ENCODE data around the gene NRN1L. TPM values are rescaled to one million over a fixed set of nuclear protein-coding genes. Genes with fewer than 3 reads are reported as not detected.

Gene NRN1L
- total RNA-seq, 4 donors from 2014 or later = 0.57 to 0.99 TPM; not detected in 2

DNA sequence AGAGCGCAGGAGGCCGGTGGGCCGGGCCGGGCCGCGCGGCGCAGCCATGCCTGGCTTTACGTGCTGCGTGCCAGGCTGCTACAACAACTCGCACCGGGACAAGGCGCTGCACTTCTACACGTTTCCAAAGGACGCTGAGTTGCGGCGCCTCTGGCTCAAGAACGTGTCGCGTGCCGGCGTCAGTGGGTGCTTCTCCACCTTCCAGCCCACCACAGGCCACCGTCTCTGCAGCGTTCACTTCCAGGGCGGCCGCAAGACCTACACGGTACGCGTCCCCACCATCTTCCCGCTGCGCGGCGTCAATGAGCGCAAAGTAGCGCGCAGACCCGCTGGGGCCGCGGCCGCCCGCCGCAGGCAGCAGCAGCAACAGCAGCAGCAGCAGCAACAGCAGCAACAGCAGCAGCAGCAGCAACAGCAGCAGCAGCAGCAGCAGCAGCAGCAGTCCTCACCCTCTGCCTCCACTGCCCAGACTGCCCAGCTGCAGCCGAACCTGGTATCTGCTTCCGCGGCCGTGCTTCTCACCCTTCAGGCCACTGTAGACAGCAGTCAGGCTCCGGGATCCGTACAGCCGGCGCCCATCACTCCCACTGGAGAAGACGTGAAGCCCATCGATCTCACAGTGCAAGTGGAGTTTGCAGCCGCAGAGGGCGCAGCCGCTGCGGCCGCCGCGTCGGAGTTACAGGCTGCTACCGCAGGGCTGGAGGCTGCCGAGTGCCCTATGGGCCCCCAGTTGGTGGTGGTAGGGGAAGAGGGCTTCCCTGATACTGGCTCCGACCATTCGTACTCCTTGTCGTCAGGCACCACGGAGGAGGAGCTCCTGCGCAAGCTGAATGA lies 42.0 kb upstream of the NRN1L start:
- no peak for TF ChIP-seq POLR2A (IDR thresholded peaks at IDR 0.05)
- TF ChIP-seq, protein P1, sequence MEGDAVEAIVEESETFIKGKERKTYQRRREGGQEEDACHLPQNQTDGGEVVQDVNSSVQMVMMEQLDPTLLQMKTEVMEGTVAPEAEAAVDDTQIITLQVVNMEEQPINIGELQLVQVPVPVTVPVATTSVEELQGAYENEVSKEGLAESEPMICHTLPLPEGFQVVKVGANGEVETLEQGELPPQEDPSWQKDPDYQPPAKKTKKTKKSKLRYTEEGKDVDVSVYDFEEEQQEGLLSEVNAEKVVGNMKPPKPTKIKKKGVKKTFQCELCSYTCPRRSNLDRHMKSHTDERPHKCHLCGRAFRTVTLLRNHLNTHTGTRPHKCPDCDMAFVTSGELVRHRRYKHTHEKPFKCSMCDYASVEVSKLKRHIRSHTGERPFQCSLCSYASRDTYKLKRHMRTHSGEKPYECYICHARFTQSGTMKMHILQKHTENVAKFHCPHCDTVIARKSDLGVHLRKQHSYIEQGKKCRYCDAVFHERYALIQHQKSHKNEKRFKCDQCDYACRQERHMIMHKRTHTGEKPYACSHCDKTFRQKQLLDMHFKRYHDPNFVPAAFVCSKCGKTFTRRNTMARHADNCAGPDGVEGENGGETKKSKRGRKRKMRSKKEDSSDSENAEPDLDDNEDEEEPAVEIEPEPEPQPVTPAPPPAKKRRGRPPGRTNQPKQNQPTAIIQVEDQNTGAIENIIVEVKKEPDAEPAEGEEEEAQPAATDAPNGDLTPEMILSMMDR (IDR thresholded peaks at IDR 0.05) = peak in 1 of 6 experiments; percentile 18
- Histone ChIP-seq H3K4me1 (peaks cover 33 to 56% (median 35%) of the 10 kb centered on the region in 3 donors), H3K4me3 (peak overlapping the region; percentile 76 to 86 (median 82)), H3K9me3 (no peaks in the 10 kb centered on the region), H3K36me3 (no peaks in the 10 kb centered on the region), H3K27ac (peak overlapping the region; percentile 99 to 100 (median 100)), H3K27me3 (no peaks in the 10 kb centered on the region)
- intact Hi-C loops (cut with DNase I) = no loop called here
- 0% methylated on average over 4 to 29 of the region's 67 CpGs for WGBS, 2 donors
- no peak for DNase-seq

GRCh38 chr16:67843343-67843765 lies 41.3 kb upstream of the NRN1L start:
- Histone ChIP-seq H3K4me3 (peak overlapping the region; percentile 76 to 86 (median 82)), H3K27me3 (no peaks in the 10 kb centered on the region), H3K9me3 (no peaks in the 10 kb centered on the region), H3K4me1 (peaks cover 40 to 60% (median 41%) of the 10 kb centered on the region in 3 donors), H3K27ac (peak overlapping the region; percentile 99 to 100 (median 100)), H3K36me3 (no peaks in the 10 kb centered on the region)
- 18% methylated on average over 2 of the region's 11 CpGs; no CpG with 5 or more reads in 1 of the 2 donors for WGBS, 2 donors
- intact Hi-C loops (cut with DNase I) = no loop called here
- no peak for DNase-seq
- TF ChIP-seq, protein P1 (IDR thresholded peaks at IDR 0.05) = no peak
- TF ChIP-seq POLR2A (IDR thresholded peaks at IDR 0.05) = no peak

DNA sequence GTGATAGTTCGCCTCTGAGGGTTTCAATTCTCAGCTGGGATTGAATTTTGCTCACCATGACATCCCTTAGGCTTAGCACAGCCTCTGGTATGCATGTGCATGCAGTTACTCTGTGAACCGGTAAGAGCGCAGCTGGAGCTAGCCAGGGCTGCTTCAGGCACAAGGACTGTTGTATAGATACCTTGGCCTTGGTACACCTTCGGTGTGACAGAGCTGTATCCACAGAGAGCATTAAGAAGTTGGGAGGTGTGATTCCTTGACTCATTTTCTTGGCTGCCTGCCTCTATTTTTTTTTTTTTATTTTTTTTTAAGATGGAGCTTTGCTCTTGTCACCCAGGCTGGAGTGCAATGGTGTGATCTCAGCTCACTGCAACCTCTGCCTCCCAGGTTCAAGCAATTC lies 40.2 kb upstream of the NRN1L start:
- WGBS, 2 donors = 39 to 41% methylated on average over 4 of the region's 4 CpGs
- H3K27me3 ChIP-seq = no peaks in the 10 kb centered on the region
- intact Hi-C loops (cut with DNase I) = no loop called here

GRCh38 chr16:67845291-67846062 lies 39.2 kb upstream of the NRN1L start:
- H3K4me3 ChIP-seq = peak overlapping the region in 3 of 4 donors; percentile 86 to 93 (median 89)
- DNase-seq = no peak
- 46 to 55% methylated on average over 3 to 4 of the region's 5 CpGs for WGBS, 2 donors
- peak overlapping the region; percentile 90 to 100 (median 98) for H3K27ac ChIP-seq
- TF ChIP-seq POLR2A (IDR thresholded peaks at IDR 0.05) = no peak
- TF ChIP-seq, protein P1 (IDR thresholded peaks at IDR 0.05) = no peak
- intact Hi-C loops (cut with DNase I) = no loop called here
- peaks cover 41 to 76% (median 44%) of the 10 kb centered on the region in 3 donors for H3K4me1 ChIP-seq
- H3K9me3 ChIP-seq = no peaks in the 10 kb centered on the region
- no peaks in the 10 kb centered on the region for H3K27me3 ChIP-seq
- no peaks in the 10 kb centered on the region for H3K36me3 ChIP-seq

More for the DNA sequence above, 40.2 kb upstream of the NRN1L start:
- Histone ChIP-seq H3K4me1 (peaks cover 41 to 71% (median 44%) of the 10 kb centered on the region in 3 donors), H3K27ac (peak overlapping the region; percentile 90 to 100 (median 98)), H3K36me3 (no peaks in the 10 kb centered on the region), H3K9me3 (no peaks in the 10 kb centered on the region), H3K4me3 (peak overlapping the region in 3 of 4 donors; percentile 1 to 86 (median 84))
- no peak for TF ChIP-seq POLR2A (IDR thresholded peaks at IDR 0.05)
- TF ChIP-seq, protein P1 (IDR thresholded peaks at IDR 0.05) = peak in 4 of 6 experiments; percentile 11 to 66 (median 46)
- no peak for DNase-seq

- no peak for DNase-seq
- TF ChIP-seq, protein P1 (IDR thresholded peaks at IDR 0.05) = no peak
- TF ChIP-seq POLR2A (IDR thresholded peaks at IDR 0.05) = no peak
- Histone ChIP-seq H3K36me3 (no peaks in the 10 kb centered on the region), H3K9me3 (no peaks in the 10 kb centered on the region), H3K4me1 (peaks cover 41 to 81% (median 44%) of the 10 kb centered on the region in 3 donors), H3K27ac (peak overlapping the region; percentile 90 to 100 (median 98)), H3K27me3 (no peaks in the 10 kb centered on the region), H3K4me3 (peak overlapping the region; percentile 86 to 94 (median 91))
- WGBS, 2 donors = 6 to 15% methylated on average over 2 of the region's 2 CpGs
- intact Hi-C loops (cut with DNase I) = no loop called here
Measured at GRCh38 chr16:67846063-67846319, 38.7 kb upstream of the NRN1L start.

Measured in esophagus squamous epithelium (tissue), 5 donors.